HCEC 1CT (cell line): Measurements from ENCODE around the gene MTOR.
"Not testable (repeated sequence)": the region's sequence is repeated elsewhere in the genome, so short reads cannot be mapped to it uniquely, and the experiment has no call there.

Source experiments
- DNase-seq: peaks from one replicate; pipeline ENCODE4 v3.0.0-alpha.2; 2017

Gene MTOR

GRCh38 chr1:11178021-11179015 is 84.0 kb downstream of the MTOR start:
- DNase-seq = no peak

- no peak for DNase-seq
Observed at GRCh38 chr1:11176081-11176706, 86.2 kb downstream of the MTOR start.

- DNase-seq = no peak
Observed at GRCh38 chr1:11175461-11175860, 86.9 kb downstream of the MTOR start.

- DNase-seq = no peak
Observed at GRCh38 chr1:11174261-11174942, 87.9 kb downstream of the MTOR start.

GRCh38 chr1:11170102-11170501 is 92.2 kb downstream of the MTOR start:
- DNase-seq = no peak

- DNase-seq = no peak
Observed at GRCh38 chr1:11169202-11169601, 93.1 kb downstream of the MTOR start.

- no peak for DNase-seq
Observed at GRCh38 chr1:11168731-11169130, 93.6 kb downstream of the MTOR start.

GRCh38 chr1:11166744-11167143 is 95.6 kb downstream of the MTOR start:
- not testable (repeated sequence) for DNase-seq

- DNase-seq = not testable (repeated sequence)
Observed at GRCh38 chr1:11162752-11163151, 99.6 kb downstream of the MTOR start.

GRCh38 chr1:11158720-11159321 is 103.5 kb downstream of the MTOR start:
- peak; percentile 97 for DNase-seq

- DNase-seq = no peak
Observed at GRCh38 chr1:11158291-11158690, 104.1 kb downstream of the MTOR start.

GRCh38 chr1:11157867-11158266 is 104.5 kb downstream of the MTOR start:
- peak; percentile 41 for DNase-seq

- DNase-seq = no peak
Observed at GRCh38 chr1:11157394-11157793, 105.0 kb downstream of the MTOR start.

GRCh38 chr1:11156963-11157362 is 105.4 kb downstream of the MTOR start:
- no peak for DNase-seq

- no peak for DNase-seq
Observed at GRCh38 chr1:11156441-11156840, 105.9 kb downstream of the MTOR start.

- no peak for DNase-seq
Observed at GRCh38 chr1:11153184-11153583, 109.2 kb downstream of the MTOR start.

- no peak for DNase-seq
Observed at GRCh38 chr1:11152755-11153154, 109.6 kb downstream of the MTOR start.

- DNase-seq = no peak
Observed at GRCh38 chr1:11151826-11152612, 110.3 kb downstream of the MTOR start.

- no peak for DNase-seq
Observed at GRCh38 chr1:11151114-11151513, 111.2 kb downstream of the MTOR start.

GRCh38 chr1:11150326-11150725 is 112.0 kb downstream of the MTOR start:
- DNase-seq = no peak

GRCh38 chr1:11147197-11147770 is 115.1 kb downstream of the MTOR start:
- no peak for DNase-seq

GRCh38 chr1:11145741-11146140 is 116.6 kb downstream of the MTOR start:
- DNase-seq = no peak
